Uterus (tissue), 2 donors: ENCODE measurements around the gene VIT.

ENCODE experiments used
- CTCF ChIP-seq, 4 experiments: fragments of 200-600 bp in 2 of 4; fragments of 450-650 bp in 2 of 4; sonication (generic) in 2 of 4; IDR thresholded peaks; one replicate each; pipeline ENCODE4 v1.5.1; 2016 to 2019; ENCODE audit warnings: antibody characterized with exemption in 4 of 4, mild to moderate bottlenecking in 2 of 4, moderate library complexity in 1 of 4
- POLR2A ChIP-seq, 2 donors: fragments of 450-650 bp; IDR thresholded peaks; one replicate each; pipeline ENCODE4 v1.6.1; 2016; ENCODE audit warnings: antibody characterized with exemption in 2 of 2, mild to moderate bottlenecking in 1 of 2, moderate library complexity in 1 of 2

- TF ChIP-seq CTCF (IDR thresholded peaks at IDR 0.05) (no peak), POLR2A (IDR thresholded peaks at IDR 0.05) (no peak)
These were observed 96.4 kb downstream of the VIT start for GRCh38 chr2:36792951-36793350.
